ENCODE measurements around the gene COIL. TPM values are rescaled to one million over a fixed set of nuclear protein-coding genes. Genes with fewer than 3 reads are reported as not detected.
A peak's percentile ranks its signal among the peaks of the same experiment; 100 is the strongest.

COIL gene
- total RNA-seq, 2 experiments from 2014 or later = 20.9 to 21.3 TPM

GRCh38 chr17:56914581-56915273, 46.1 kb downstream of the COIL start:
- POLR2A ChIA-PET = interaction anchor here (0.6 to 1.4 kb wide), 4 partner anchors 10 to 128 kb away, joined by 3 to 6 read pairs (median 4); no protein-coding TSS in a partner anchor
- Mint-ChIP-seq H3K9me3 (ENCODE audit: low read depth) (peaks cover 7% of the 10 kb centered on the region), H3K4me1 (peaks cover 63% of the 10 kb centered on the region), H3K36me3 (ENCODE audit: low read depth) (peaks cover 39% of the 10 kb centered on the region), H3K27ac (peak overlapping the region; percentile 95), H3K4me3 (peak overlapping the region; percentile 90), H3K27me3 (no peaks in the 10 kb centered on the region)
- intact Hi-C loops (cut with DNase I, micrococcal nuclease) = loop anchor here in 1 of 2 experiments (1.0 to 5.0 kb wide), 5 partner anchors 26 to 322 kb away; partner anchors contain the start of genes COIL, DGKE, NOG and SCPEP1
- ATAC-seq (no peak), DNase-seq (peak; percentile 50)
- CTCF ChIA-PET = interaction anchor here (0.5 to 1.2 kb wide), 3 partner anchors 9 to 95 kb away, joined by 3 to 5 read pairs (median 3); no protein-coding TSS in a partner anchor

GRCh38 chr17:56913867-56914580, 46.8 kb downstream of the COIL start, which contains the start of gene TRIM25:
TSS of gene TRIM25 (minus strand) at chr17:56914049. CDS start at chr17:56913988, 61 bp downstream.
- Mint-ChIP-seq H3K9me3 (ENCODE audit: low read depth) (peaks cover 7% of the 10 kb centered on the region), H3K27ac (peak within 1 kb of the TSS; percentile 95), H3K36me3 (ENCODE audit: low read depth) (peaks cover 42% of the 10 kb centered on the region), H3K27me3 (no peaks in the 10 kb centered on the region), H3K4me3 (peak within 1 kb of the TSS; percentile 90), H3K4me1 (peaks cover 61% of the 10 kb centered on the region)
- ChIA-PET CTCF (interaction anchor here (0.5 to 1.5 kb wide), 7 partner anchors 9 to 79 kb away, joined by 3 to 6 read pairs (median 5); no protein-coding TSS in a partner anchor), POLR2A (interaction anchor here (0.8 to 1.4 kb wide), 4 partner anchors 9 to 127 kb away, joined by 3 to 6 read pairs (median 4); no protein-coding TSS in a partner anchor)
- intact Hi-C loops (cut with DNase I, micrococcal nuclease) = loop anchor here in 1 of 2 experiments (1.0 to 5.0 kb wide), 5 partner anchors 26 to 322 kb away; partner anchors contain the start of genes COIL, DGKE, NOG and SCPEP1
- peak; percentile 66 for ATAC-seq
- peak; percentile 97 for DNase-seq

- H3K27me3 Mint-ChIP-seq = no peaks in the 10 kb centered on the region
- H3K36me3 Mint-ChIP-seq (ENCODE audit: low read depth) = peaks cover 48% of the 10 kb centered on the region
- DNase-seq = no peak
- peak overlapping the region; percentile 90 for H3K4me3 Mint-ChIP-seq
- H3K9me3 Mint-ChIP-seq (ENCODE audit: low read depth) = peaks cover 7% of the 10 kb centered on the region
- H3K4me1 Mint-ChIP-seq = peaks cover 62% of the 10 kb centered on the region
- POLR2A ChIA-PET = interaction anchor here (0.8 to 1.4 kb wide), 4 partner anchors 9 to 127 kb away, joined by 3 to 6 read pairs (median 4); no protein-coding TSS in a partner anchor
- intact Hi-C loops (cut with DNase I, micrococcal nuclease) = loop anchor here in 1 of 2 experiments (5.0 kb wide), 1 partner anchor 321 kb away; the partner anchor contains the start of gene NOG
- H3K27ac Mint-ChIP-seq = peak overlapping the region; percentile 94
- CTCF ChIA-PET = interaction anchor here (0.8 to 1.5 kb wide), 8 partner anchors 9 to 78 kb away, joined by 3 to 6 read pairs (median 4); partner anchors contain the start of gene COIL
- ATAC-seq = peak; percentile 17
Observed at GRCh38 chr17:56913353-56913866, 47.4 kb downstream of the COIL start.

- Mint-ChIP-seq H3K27me3 (no peaks in the 10 kb centered on the region), H3K36me3 (ENCODE audit: low read depth) (peaks cover 52% of the 10 kb centered on the region), H3K4me3 (peak overlapping the region; percentile 90), H3K9me3 (ENCODE audit: low read depth) (peaks cover 7% of the 10 kb centered on the region), H3K4me1 (peaks cover 66% of the 10 kb centered on the region), H3K27ac (peak overlapping the region; percentile 94)
- no peak for DNase-seq
- POLR2A ChIA-PET = interaction anchor here (0.8 to 1.4 kb wide), 3 partner anchors 8 to 62 kb away, joined by 3 to 6 read pairs (median 3); no protein-coding TSS in a partner anchor
- ATAC-seq = no peak
- CTCF ChIA-PET = interaction anchor here (1.0 to 1.5 kb wide), 4 partner anchors 8 to 48 kb away, joined by 3 to 5 read pairs (median 4); partner anchors contain the start of gene COIL
- intact Hi-C loops (cut with DNase I, micrococcal nuclease) = loop anchor here in 1 of 2 experiments (5.0 kb wide), 1 partner anchor 321 kb away; the partner anchor contains the start of gene NOG
Observed at GRCh38 chr17:56913000-56913311, 47.9 kb downstream of the COIL start.

- no peak for DNase-seq
Observed at GRCh38 chr17:56912105-56912999, 48.5 kb downstream of the COIL start.

GRCh38 chr17:56910509-56911235, 50.2 kb downstream of the COIL start:
- H3K4me1 Mint-ChIP-seq = peaks cover 50% of the 10 kb centered on the region
- H3K36me3 Mint-ChIP-seq (ENCODE audit: low read depth) = peaks cover 65% of the 10 kb centered on the region
- H3K9me3 Mint-ChIP-seq (ENCODE audit: low read depth) = no peaks in the 10 kb centered on the region
- intact Hi-C loops (cut with DNase I, micrococcal nuclease) = loop anchor here in 1 of 2 experiments (5.0 kb wide), 1 partner anchor 318 kb away; the partner anchor contains the start of gene NOG
- no peak for DNase-seq
- H3K4me3 Mint-ChIP-seq = peak overlapping the region; percentile 90
- POLR2A ChIA-PET = interaction anchor here (0.6 kb wide), 1 partner anchor 130 kb away, joined by 3 read pairs; no protein-coding TSS in a partner anchor
- CTCF ChIA-PET = interaction anchor here (1.0 to 1.8 kb wide), 5 partner anchors 13 to 42 kb away, joined by 3 to 5 read pairs (median 4); no protein-coding TSS in a partner anchor
- ATAC-seq = no peak
- H3K27me3 Mint-ChIP-seq = no peaks in the 10 kb centered on the region
- H3K27ac Mint-ChIP-seq = peak overlapping the region; percentile 79

More at GRCh38 chr17:56912105-56912999, 48.5 kb downstream of the COIL start:
- ATAC-seq = no peak
- CTCF ChIA-PET = interaction anchor here (1.0 to 1.4 kb wide), 4 partner anchors 11 to 48 kb away, joined by 3 to 4 read pairs (median 3); partner anchors contain the start of gene COIL
- H3K9me3 Mint-ChIP-seq (ENCODE audit: low read depth) = peaks cover 3% of the 10 kb centered on the region
- POLR2A ChIA-PET = interaction anchor here (0.8 to 1.1 kb wide), 3 partner anchors 8 to 62 kb away, joined by 3 read pairs; no protein-coding TSS in a partner anchor
- intact Hi-C loops (cut with DNase I, micrococcal nuclease) = loop anchor here in 1 of 2 experiments (5.0 kb wide), 1 partner anchor 320 kb away; the partner anchor contains the start of gene NOG
- no peaks in the 10 kb centered on the region for H3K27me3 Mint-ChIP-seq
- H3K27ac Mint-ChIP-seq = peak overlapping the region; percentile 94
- H3K36me3 Mint-ChIP-seq (ENCODE audit: low read depth) = peaks cover 52% of the 10 kb centered on the region
- peaks cover 65% of the 10 kb centered on the region for H3K4me1 Mint-ChIP-seq
- H3K4me3 Mint-ChIP-seq = peak overlapping the region; percentile 90

- Mint-ChIP-seq H3K4me3 (peak overlapping the region; percentile 90), H3K4me1 (peaks cover 43% of the 10 kb centered on the region), H3K9me3 (ENCODE audit: low read depth) (no peaks in the 10 kb centered on the region), H3K27ac (peak overlapping the region; percentile 79), H3K27me3 (no peaks in the 10 kb centered on the region), H3K36me3 (ENCODE audit: low read depth) (peaks cover 66% of the 10 kb centered on the region)
- no peak for ATAC-seq
- CTCF ChIA-PET = interaction anchor here (0.6 to 1.8 kb wide), 4 partner anchors 19 to 43 kb away, joined by 3 to 5 read pairs (median 4); no protein-coding TSS in a partner anchor
- no peak for DNase-seq
- POLR2A ChIA-PET = interaction anchor here (0.6 kb wide), 1 partner anchor 130 kb away, joined by 3 read pairs; no protein-coding TSS in a partner anchor
- intact Hi-C loops (cut with DNase I, micrococcal nuclease) = loop anchor here in 1 of 2 experiments (5.0 kb wide), 1 partner anchor 318 kb away; the partner anchor contains the start of gene NOG
Observed at GRCh38 chr17:56909742-56910508, 50.9 kb downstream of the COIL start.

GRCh38 chr17:56908001-56908542, 52.8 kb downstream of the COIL start:
- H3K9me3 Mint-ChIP-seq (ENCODE audit: low read depth) = no peaks in the 10 kb centered on the region
- H3K27ac Mint-ChIP-seq = peak overlapping the region; percentile 67
- DNase-seq = peak; percentile 61
- ChIA-PET CTCF (interaction anchor here (0.8 to 1.6 kb wide), 3 partner anchors 16 to 88 kb away, joined by 3 to 4 read pairs (median 3); no protein-coding TSS in a partner anchor), POLR2A (interaction anchor here (0.6 kb wide), 1 partner anchor 93 kb away, joined by 3 read pairs; no protein-coding TSS in a partner anchor)
- no peak overlapping the region for H3K4me3 Mint-ChIP-seq
- peaks cover 78% of the 10 kb centered on the region for H3K36me3 Mint-ChIP-seq (ENCODE audit: low read depth)
- intact Hi-C loops (cut with DNase I, micrococcal nuclease) = no loop called here
- ATAC-seq = peak; percentile 61
- peaks cover 44% of the 10 kb centered on the region for H3K4me1 Mint-ChIP-seq
- H3K27me3 Mint-ChIP-seq = no peaks in the 10 kb centered on the region

All from activated CD4-positive, alpha-beta T cell treated with anti-CD3 and anti-CD28 coated beads for 36 hours (primary cell).